ENCODE results near the gene SYCE3.

The SYCE3 gene, protein sequence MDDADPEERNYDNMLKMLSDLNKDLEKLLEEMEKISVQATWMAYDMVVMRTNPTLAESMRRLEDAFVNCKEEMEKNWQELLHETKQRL

DNA sequence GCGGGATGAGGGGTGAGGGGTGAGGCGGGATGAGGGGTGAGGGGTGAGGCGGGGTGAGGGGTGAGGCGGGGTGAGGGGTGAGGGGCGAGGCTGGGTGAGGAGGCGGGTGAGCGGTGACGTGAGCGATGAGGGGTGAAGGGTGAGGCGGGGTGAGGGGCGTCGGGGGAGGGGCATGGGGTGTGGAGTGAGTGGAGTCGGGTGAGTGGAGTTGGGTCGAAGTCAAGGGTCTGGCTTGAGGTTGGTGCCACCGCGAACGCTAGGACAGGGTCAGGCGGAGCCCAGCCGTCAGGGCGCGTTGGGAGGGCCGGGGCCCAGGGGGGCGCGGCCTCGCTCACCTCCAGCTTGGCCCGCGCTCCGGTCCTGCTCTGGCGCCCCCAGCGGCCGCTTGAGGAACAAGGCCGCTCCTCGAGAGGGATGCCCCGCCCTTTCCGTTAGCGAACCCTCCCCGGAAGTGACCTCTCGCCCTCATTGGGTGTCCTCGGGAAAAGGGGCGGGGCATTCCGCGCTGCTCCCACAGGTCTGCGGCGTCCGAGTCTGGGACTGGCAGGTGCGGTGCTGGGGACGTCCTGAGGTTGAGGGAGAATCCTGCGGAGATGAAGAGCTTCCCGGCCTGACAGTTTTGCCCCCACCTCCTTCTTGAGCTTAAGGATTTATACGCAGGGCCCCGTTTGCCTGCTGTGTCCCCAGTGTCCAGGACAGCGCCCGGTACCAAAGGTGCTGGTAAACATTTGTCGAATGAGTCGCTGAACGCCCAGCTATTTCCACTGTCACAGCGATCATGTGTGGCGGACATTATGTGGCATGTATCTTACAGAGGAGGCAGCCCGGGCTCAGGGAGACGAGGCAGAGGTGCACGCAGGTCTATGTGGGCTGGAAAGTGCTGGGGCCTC is at the start of gene SYCE3:
Gene SYCE3 (minus strand): TSS at position 397 of the 890 bp plus-strand sequence. CDS start 6,514 bp downstream, outside the sequence.
- H3K9me3 Mint-ChIP-seq: no peaks in the 10 kb centered on the region
- H3K27me3 Mint-ChIP-seq (ENCODE audit: low read depth, poor library complexity): peaks cover 53% of the 10 kb centered on the region
- peak within 1 kb of the TSS; percentile 90 for H3K4me3 Mint-ChIP-seq
- TF ChIP-seq, protein P1, sequence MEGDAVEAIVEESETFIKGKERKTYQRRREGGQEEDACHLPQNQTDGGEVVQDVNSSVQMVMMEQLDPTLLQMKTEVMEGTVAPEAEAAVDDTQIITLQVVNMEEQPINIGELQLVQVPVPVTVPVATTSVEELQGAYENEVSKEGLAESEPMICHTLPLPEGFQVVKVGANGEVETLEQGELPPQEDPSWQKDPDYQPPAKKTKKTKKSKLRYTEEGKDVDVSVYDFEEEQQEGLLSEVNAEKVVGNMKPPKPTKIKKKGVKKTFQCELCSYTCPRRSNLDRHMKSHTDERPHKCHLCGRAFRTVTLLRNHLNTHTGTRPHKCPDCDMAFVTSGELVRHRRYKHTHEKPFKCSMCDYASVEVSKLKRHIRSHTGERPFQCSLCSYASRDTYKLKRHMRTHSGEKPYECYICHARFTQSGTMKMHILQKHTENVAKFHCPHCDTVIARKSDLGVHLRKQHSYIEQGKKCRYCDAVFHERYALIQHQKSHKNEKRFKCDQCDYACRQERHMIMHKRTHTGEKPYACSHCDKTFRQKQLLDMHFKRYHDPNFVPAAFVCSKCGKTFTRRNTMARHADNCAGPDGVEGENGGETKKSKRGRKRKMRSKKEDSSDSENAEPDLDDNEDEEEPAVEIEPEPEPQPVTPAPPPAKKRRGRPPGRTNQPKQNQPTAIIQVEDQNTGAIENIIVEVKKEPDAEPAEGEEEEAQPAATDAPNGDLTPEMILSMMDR (IDR thresholded peaks at IDR 0.05): peak; percentile 89
- H3K36me3 Mint-ChIP-seq (ENCODE audit: low read depth): peaks cover 2% of the 10 kb centered on the region
- DNase-seq: peak; percentile 99
- H3K27ac Mint-ChIP-seq: no peak within 1 kb of the TSS
- peaks cover 11% of the 10 kb centered on the region for H3K4me1 Mint-ChIP-seq

DNA sequence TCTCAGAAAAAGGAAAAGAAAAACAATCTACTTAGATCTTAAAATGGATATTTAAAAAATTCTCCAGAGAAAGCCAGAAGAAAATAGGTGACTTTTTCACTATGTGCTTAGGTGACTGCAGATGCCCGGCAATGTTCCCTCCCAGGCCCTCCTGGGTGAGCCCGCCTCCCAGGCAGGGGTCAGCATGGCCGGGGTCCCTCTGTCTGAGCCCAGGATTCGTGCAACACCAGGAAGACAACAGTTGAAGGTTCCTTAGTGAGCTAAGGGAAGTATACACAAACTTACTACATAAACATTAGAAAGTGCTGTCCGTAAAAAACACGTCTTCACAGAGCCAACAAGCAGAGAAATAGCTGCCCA is 49.4 kb upstream of the SYCE3 start:
- TF ChIP-seq, protein P1 (IDR thresholded peaks at IDR 0.05): no peak
- Mint-ChIP-seq H3K4me3 (no peak overlapping the region), H3K4me1 (peaks cover 24% of the 10 kb centered on the region), H3K9me3 (no peaks in the 10 kb centered on the region), H3K27me3 (ENCODE audit: low read depth, poor library complexity) (peaks cover 12% of the 10 kb centered on the region), H3K36me3 (ENCODE audit: low read depth) (no peaks in the 10 kb centered on the region), H3K27ac (no peak overlapping the region)
- no peak for DNase-seq

DNA sequence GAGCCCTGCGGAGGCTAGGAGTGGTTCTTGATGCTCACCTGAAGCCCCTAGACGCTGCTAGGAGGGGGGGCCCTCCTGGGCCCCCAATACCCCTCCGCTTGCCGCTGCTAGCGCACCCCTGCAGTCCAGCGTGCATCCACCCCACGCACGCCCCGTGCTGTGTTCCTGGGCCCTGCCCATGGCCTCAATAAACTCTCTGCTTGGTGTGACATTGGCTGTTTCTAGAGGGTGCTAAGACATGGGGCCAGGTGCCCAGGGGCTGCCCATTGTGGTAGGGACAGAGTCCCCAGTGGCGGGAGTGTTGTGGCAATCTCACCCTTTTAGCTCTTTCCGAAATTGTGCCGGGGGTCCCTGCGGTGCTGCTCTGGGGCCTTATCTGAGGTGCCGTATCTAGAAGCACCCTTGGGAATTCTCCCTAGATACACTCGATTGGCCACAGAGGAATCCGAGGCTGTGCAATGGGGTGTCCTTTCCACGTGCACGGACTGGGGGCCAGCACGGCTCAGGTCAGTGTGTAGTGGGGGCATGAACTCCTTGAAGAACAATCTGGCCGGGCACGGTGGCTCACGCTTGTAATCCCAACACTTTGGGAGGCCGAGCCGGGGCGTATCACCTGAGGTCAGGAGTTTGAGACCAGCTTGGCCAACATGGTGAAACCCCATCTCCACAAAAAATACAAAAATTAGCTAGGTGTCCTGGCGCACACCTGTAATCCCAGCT is 48.8 kb upstream of the SYCE3 start:
- Mint-ChIP-seq H3K9me3 (no peaks in the 10 kb centered on the region), H3K27ac (no peak overlapping the region), H3K4me1 (peaks cover 24% of the 10 kb centered on the region), H3K27me3 (ENCODE audit: low read depth, poor library complexity) (peaks cover 10% of the 10 kb centered on the region), H3K4me3 (no peak overlapping the region), H3K36me3 (ENCODE audit: low read depth) (no peaks in the 10 kb centered on the region)
- TF ChIP-seq, protein P1 (IDR thresholded peaks at IDR 0.05): no peak
- DNase-seq: no peak

DNA sequence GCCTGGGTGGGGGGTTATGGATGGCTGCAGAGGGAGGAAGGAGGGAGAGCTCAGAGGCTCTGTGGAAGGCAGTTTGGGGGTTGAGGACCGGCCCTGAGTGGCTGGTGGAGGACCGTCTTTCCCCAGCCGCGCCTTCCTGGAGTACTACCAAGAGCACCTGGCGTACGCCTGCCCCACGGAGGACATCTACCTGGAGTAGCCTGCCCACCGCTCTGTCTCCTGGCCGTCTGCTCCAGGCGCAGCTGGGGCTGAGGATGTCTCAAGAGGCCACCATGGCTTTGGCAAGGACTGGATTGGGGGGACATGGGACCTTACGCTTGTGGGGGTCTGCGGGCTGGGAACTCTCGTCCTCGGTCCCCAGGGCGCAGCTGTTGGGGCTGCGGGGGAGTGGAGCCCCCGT is 47.9 kb upstream of the SYCE3 start:
- no peak for DNase-seq
- Mint-ChIP-seq H3K4me1 (peaks cover 24% of the 10 kb centered on the region), H3K27ac (no peak overlapping the region), H3K27me3 (ENCODE audit: low read depth, poor library complexity) (peaks cover 11% of the 10 kb centered on the region), H3K9me3 (no peaks in the 10 kb centered on the region), H3K36me3 (ENCODE audit: low read depth) (no peaks in the 10 kb centered on the region), H3K4me3 (no peak overlapping the region)
- TF ChIP-seq, protein P1 (IDR thresholded peaks at IDR 0.05): no peak

DNA sequence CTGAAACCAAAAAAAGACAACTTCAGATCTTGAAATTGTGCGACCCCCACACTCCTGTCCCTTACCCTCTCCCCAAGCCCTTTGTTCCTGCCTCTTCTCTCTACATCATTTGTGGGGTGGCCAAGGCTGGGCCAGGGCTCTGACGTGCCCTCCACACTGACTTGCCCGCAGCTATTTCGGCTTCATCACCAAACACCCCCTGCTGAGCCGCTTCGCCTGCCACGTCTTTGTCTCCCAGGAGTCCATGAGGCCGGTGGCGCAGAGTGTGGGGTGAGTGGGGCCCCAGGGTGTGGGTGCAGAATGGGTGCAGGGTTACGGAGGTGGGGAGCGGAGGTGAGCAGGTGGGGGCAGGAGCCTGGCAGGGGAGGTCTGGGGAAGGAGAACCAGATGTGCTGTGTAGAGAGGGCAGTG is 47.3 kb upstream of the SYCE3 start:
- TF ChIP-seq, protein P1 (IDR thresholded peaks at IDR 0.05): no peak
- Mint-ChIP-seq H3K27me3 (ENCODE audit: low read depth, poor library complexity) (peaks cover 6% of the 10 kb centered on the region), H3K9me3 (no peaks in the 10 kb centered on the region), H3K4me1 (peaks cover 24% of the 10 kb centered on the region), H3K36me3 (ENCODE audit: low read depth) (no peaks in the 10 kb centered on the region), H3K4me3 (no peak overlapping the region), H3K27ac (no peak overlapping the region)
- DNase-seq: no peak
